Immature natural killer cell (primary cell): ENCODE measurements around the gene ASIC2. TPM values are rescaled to one million over a fixed set of nuclear protein-coding genes. Genes with fewer than 3 reads are reported as not detected.
"Not testable (repeated sequence)": the region's sequence is repeated elsewhere in the genome, so short reads cannot be mapped to it uniquely, and the experiment has no call there.

Source experiments
- DNase-seq, 3 donors: peaks; one replicate each; pipeline ENCODE4 v3.0.0; 2022; ENCODE audit warnings: mixed read lengths in 1 of 3
- H3K27ac Mint-ChIP-seq, 6 donors: one replicate each; pipeline ENCODE4 v1.8.0; 2020; ENCODE audit warnings: mixed read lengths in 6 of 6, mild to moderate bottlenecking in 5 of 6, inconsistent platforms in 4 of 6, moderate library complexity in 3 of 6
- H3K27me3 Mint-ChIP-seq, 3 donors: one replicate each; pipeline ENCODE4 v1.8.0; 2020 to 2021; ENCODE audit warnings: low read depth in 3 of 3, mild to moderate bottlenecking in 3 of 3, mixed read lengths in 3 of 3, moderate library complexity in 3 of 3, inconsistent platforms in 1 of 3
- H3K36me3 Mint-ChIP-seq, 3 donors: one replicate each; pipeline ENCODE4 v1.8.0; 2020; ENCODE audit warnings: mixed read lengths in 3 of 3, inconsistent platforms in 2 of 3, mild to moderate bottlenecking in 2 of 3
- H3K4me1 Mint-ChIP-seq, 2 donors: one replicate each; pipeline ENCODE4 v1.8.0; 2020; ENCODE audit warnings: inconsistent platforms in 2 of 2, mild to moderate bottlenecking in 2 of 2, mixed read lengths in 2 of 2, moderate library complexity in 1 of 2
- H3K4me3 Mint-ChIP-seq, 5 donors: one replicate each; pipeline ENCODE4 v1.8.0; 2020; ENCODE audit warnings: mild to moderate bottlenecking in 5 of 5, mixed read lengths in 5 of 5, inconsistent platforms in 3 of 5, moderate library complexity in 3 of 5
- H3K9me3 Mint-ChIP-seq, 6 donors: one replicate each; pipeline ENCODE4 v1.8.0; 2020; ENCODE audit warnings: mild to moderate bottlenecking in 6 of 6, mixed read lengths in 6 of 6, inconsistent platforms in 4 of 6, moderate library complexity in 3 of 6
- polyA plus RNA-seq, 3 donors: library from polyadenylated mRNA; unstranded; fragments of 300-500 nt; fragmentation: Illumina TruSeq; gene quantifications; one replicate each; pipeline ENCODE4 v1.2.3, GENCODE V29; 2021

The ASIC2 gene
- polyA plus RNA-seq, 3 donors from 2014 or later = not detected

GRCh38 chr17:32995416-32996045 is 297.6 kb downstream of the ASIC2 start:
- Mint-ChIP-seq H3K4me3 (no peak overlapping the region), H3K27ac (no peak overlapping the region), H3K36me3 (no peaks in the 10 kb centered on the region), H3K27me3 (peaks cover 4 to 12% (median 5%) of the 10 kb centered on the region in 3 donors), H3K9me3 (no peaks in the 10 kb centered on the region), H3K4me1 (peaks cover 4 to 7% of the 10 kb centered on the region in 2 donors)
- DNase-seq = no peak

DNA sequence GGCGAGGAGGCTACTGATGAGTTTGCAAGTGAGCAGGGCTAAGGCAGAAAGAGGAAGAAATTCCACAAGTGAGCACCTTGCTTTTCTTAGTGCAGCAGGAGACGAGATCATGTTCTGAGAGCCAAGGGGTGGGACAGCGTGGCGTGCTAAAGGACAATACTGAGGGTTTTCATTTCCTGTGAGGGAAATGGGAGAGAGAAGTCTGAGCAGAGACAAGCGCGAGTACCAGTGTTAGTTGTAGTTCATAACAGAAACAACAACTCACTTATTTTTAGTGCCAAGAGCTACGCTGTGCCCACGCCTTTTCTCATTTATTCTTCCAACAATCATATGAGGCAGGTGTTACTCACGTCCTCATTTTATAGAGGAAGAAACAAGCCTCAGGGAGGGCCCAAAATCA is 299.1 kb downstream of the ASIC2 start:
- peaks cover 3 to 12% (median 4%) of the 10 kb centered on the region in 3 donors for H3K27me3 Mint-ChIP-seq
- peaks cover 0 to 5% (median 0%) of the 10 kb centered on the region in 6 donors for H3K9me3 Mint-ChIP-seq
- no peak overlapping the region for H3K4me3 Mint-ChIP-seq
- peaks cover 4 to 7% of the 10 kb centered on the region in 2 donors for H3K4me1 Mint-ChIP-seq
- no peaks in the 10 kb centered on the region for H3K36me3 Mint-ChIP-seq
- no peak for DNase-seq
- no peak overlapping the region for H3K27ac Mint-ChIP-seq

DNA sequence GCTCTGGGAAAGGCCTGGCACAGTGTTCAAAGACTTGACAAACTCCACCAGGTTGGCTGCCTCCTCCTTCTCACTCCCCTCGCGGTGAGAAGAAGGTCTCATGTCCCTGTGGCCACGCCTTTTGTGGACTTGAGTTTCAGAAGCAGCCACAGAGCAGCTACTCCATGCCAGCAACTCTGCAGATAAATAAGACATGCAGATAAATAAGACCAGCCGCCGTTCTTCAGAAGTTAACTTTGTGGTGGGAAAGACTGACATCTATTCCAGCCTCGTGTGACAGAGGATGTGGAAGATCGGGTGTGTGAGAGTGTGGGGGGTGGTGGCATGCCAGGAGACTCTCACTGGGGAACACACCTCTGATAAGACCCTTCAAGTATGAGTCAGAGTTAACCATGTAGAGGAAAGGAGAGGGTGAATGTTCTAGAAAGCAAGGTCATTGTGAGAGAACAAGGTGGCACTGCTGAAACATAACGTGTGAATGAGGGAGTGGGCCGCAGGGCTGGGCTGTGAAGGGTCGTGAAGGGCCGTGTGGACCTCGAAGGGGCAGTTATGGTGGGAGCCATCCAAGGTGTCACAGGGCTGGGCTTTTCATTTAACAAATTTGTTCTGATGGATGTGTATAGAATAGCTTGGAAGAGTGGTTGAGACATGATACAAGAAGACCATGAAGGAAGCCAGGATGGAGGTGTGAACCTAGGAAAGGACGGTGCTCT is 300.6 kb downstream of the ASIC2 start:
- Mint-ChIP-seq H3K27me3 (peaks cover 3 to 8% (median 8%) of the 10 kb centered on the region in 3 donors), H3K4me3 (no peak overlapping the region), H3K9me3 (peaks cover 0 to 14% (median 6%) of the 10 kb centered on the region in 6 donors), H3K4me1 (no peaks in the 10 kb centered on the region), H3K36me3 (peaks cover 0 to 7% (median 6%) of the 10 kb centered on the region in 3 donors), H3K27ac (no peak overlapping the region)
- no peak for DNase-seq

DNA sequence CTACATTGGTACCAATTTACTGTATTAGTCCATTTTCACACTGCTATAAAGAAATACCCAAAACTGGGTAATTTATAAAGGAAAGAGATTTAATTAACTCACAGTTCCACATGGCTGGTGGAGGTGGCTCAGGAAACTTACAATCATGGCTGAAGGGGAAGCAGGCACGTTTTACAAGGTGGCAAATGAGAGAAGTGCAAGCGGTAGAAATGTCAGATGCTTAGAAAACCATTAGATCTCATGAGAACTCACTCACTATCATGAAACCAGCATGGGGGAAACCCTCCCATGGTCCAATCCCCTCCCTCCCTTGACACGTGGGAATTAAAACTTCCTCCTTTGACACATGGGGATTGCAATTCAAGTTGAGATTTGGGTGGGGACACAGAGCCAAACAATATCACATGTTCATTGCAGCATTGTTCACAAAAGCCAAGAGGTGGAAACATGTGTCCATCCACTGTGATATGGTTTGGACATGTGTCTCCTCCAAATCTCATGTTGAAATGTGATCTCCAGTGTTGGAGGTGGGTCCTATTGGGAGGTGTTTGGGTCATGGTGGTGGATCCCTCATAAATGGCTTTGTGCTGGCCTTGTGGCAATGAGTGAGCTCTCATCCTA is 304.5 kb downstream of the ASIC2 start:
- peaks cover 0 to 14% (median 6%) of the 10 kb centered on the region in 6 donors for H3K9me3 Mint-ChIP-seq
- no peak for DNase-seq
- H3K36me3 Mint-ChIP-seq = peaks cover 0 to 7% (median 6%) of the 10 kb centered on the region in 3 donors
- no peaks in the 10 kb centered on the region for H3K4me1 Mint-ChIP-seq
- no peak overlapping the region for H3K4me3 Mint-ChIP-seq
- no peak overlapping the region for H3K27ac Mint-ChIP-seq
- peaks cover 6 to 15% (median 8%) of the 10 kb centered on the region in 3 donors for H3K27me3 Mint-ChIP-seq

- H3K4me1 Mint-ChIP-seq, H3K4me3 Mint-ChIP-seq, H3K27ac Mint-ChIP-seq, H3K36me3 Mint-ChIP-seq, DNase-seq: not testable (repeated sequence)
- Mint-ChIP-seq H3K27me3 (peaks cover 6 to 18% (median 8%) of the 10 kb centered on the region in 3 donors), H3K9me3 (peaks cover 0 to 14% (median 6%) of the 10 kb centered on the region in 6 donors)
Observed at GRCh38 chr17:32987868-32988267, 305.2 kb downstream of the ASIC2 start.

DNA sequence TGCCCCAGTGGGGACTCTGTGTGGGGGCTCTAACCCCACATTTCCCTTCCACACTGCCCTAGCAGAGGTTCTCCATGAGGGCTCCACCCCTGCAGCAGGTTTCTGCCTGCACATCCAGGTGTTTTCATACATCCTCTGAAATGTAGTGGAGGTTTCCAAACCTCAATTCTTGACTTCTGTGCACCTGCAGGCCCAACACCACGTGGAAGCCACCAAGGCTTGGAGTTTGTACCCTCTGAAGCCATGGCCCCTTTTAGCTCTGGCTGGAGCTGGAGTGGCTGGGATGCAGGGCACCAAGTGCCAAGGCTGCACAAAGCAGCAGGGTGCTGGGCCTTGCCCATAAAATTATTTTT is 305.7 kb downstream of the ASIC2 start:
- H3K36me3 Mint-ChIP-seq, H3K4me1 Mint-ChIP-seq, H3K4me3 Mint-ChIP-seq, H3K27ac Mint-ChIP-seq, DNase-seq: not testable (repeated sequence)
- Mint-ChIP-seq H3K9me3 (peaks cover 0 to 14% (median 6%) of the 10 kb centered on the region in 6 donors), H3K27me3 (peaks cover 6 to 18% (median 8%) of the 10 kb centered on the region in 3 donors)

GRCh38 chr17:32985050-32985756 is 307.9 kb downstream of the ASIC2 start:
- Mint-ChIP-seq H3K27ac (no peak overlapping the region), H3K9me3 (peaks cover 1 to 14% (median 7%) of the 10 kb centered on the region in 6 donors), H3K27me3 (peaks cover 0 to 18% (median 5%) of the 10 kb centered on the region in 3 donors), H3K36me3 (peaks cover 0 to 7% (median 6%) of the 10 kb centered on the region in 3 donors), H3K4me3 (no peak overlapping the region), H3K4me1 (no peaks in the 10 kb centered on the region)
- no peak for DNase-seq

GRCh38 chr17:32981611-32982010 is 311.5 kb downstream of the ASIC2 start:
- not testable (repeated sequence) for H3K9me3 Mint-ChIP-seq, H3K36me3 Mint-ChIP-seq, H3K4me3 Mint-ChIP-seq, DNase-seq, H3K27ac Mint-ChIP-seq, H3K4me1 Mint-ChIP-seq
- H3K27me3 Mint-ChIP-seq = peaks cover 0 to 15% (median 2%) of the 10 kb centered on the region in 3 donors

DNA sequence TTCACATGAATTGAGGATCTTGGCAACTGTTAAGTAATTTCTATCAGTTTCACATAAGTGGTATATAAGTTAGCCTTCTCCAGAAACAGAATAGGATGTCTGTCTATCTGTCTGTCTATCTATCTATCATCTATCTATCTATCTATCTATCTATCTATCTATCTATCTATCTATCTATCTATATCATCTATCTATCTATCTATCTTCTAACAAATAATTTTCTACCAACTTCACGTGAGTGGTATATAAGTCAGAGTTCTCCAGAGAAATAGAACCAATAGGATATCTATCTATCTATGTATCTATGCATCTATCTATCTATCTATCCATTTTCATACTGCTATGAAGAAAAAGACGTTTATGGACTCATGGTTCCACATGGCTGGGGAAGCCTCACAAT is 312.9 kb downstream of the ASIC2 start:
- no peak for DNase-seq
- Mint-ChIP-seq H3K36me3 (no peaks in the 10 kb centered on the region), H3K4me1 (no peaks in the 10 kb centered on the region), H3K27me3 (peaks cover 0 to 15% (median 2%) of the 10 kb centered on the region in 3 donors), H3K4me3 (no peak overlapping the region), H3K27ac (no peak overlapping the region), H3K9me3 (peaks cover 0 to 2% (median under 1%) of the 10 kb centered on the region in 6 donors)

GRCh38 chr17:32976605-32977004 is 316.5 kb downstream of the ASIC2 start:
- peaks cover 0 to 7% (median 0%) of the 10 kb centered on the region in 3 donors for H3K27me3 Mint-ChIP-seq
- DNase-seq = no peak
- no peak overlapping the region for H3K4me3 Mint-ChIP-seq
- peaks cover 0 to 2% (median 0%) of the 10 kb centered on the region in 6 donors for H3K9me3 Mint-ChIP-seq
- H3K4me1 Mint-ChIP-seq = no peaks in the 10 kb centered on the region
- H3K27ac Mint-ChIP-seq = no peak overlapping the region
- no peaks in the 10 kb centered on the region for H3K36me3 Mint-ChIP-seq

GRCh38 chr17:32976131-32976530 is 317.0 kb downstream of the ASIC2 start:
- Mint-ChIP-seq H3K9me3 (peaks cover 0 to 2% (median 0%) of the 10 kb centered on the region in 6 donors), H3K27ac (no peak overlapping the region), H3K27me3 (peaks cover 0 to 7% (median 0%) of the 10 kb centered on the region in 3 donors), H3K4me3 (no peak overlapping the region), H3K4me1 (no peaks in the 10 kb centered on the region), H3K36me3 (no peaks in the 10 kb centered on the region)
- DNase-seq = no peak

- H3K36me3 Mint-ChIP-seq = no peaks in the 10 kb centered on the region
- no peak for DNase-seq
- H3K27ac Mint-ChIP-seq = no peak overlapping the region
- peaks cover 0 to 5% (median 0%) of the 10 kb centered on the region in 6 donors for H3K9me3 Mint-ChIP-seq
- H3K27me3 Mint-ChIP-seq = peaks cover 3 to 10% (median 8%) of the 10 kb centered on the region in 3 donors
- no peak overlapping the region for H3K4me3 Mint-ChIP-seq
- H3K4me1 Mint-ChIP-seq = no peaks in the 10 kb centered on the region
Observed at GRCh38 chr17:32971171-32971570, 321.9 kb downstream of the ASIC2 start.

DNA sequence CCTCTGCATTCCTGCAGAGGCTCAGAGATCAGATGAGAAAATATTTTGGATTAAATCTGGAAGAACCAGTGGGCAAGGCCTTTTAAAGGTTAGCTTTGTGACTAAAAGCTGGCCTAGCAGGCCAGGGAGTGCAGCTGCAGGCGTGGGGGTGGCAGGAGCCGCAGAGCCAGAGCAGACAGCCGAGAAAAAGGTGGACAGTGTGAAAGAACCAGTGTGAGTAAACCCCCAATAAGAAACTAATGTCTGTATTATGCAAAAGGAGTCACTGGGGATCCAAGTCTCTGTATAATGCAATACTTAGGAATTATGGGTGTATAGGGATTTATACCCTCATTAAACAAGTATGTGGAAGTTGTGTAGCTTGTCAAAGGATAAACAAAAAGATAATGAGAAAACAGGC is 322.8 kb downstream of the ASIC2 start:
- Mint-ChIP-seq H3K36me3 (no peaks in the 10 kb centered on the region), H3K4me1 (no peaks in the 10 kb centered on the region), H3K27me3 (peaks cover 5 to 10% (median 8%) of the 10 kb centered on the region in 3 donors), H3K9me3 (peaks cover 0 to 6% (median 0%) of the 10 kb centered on the region in 6 donors), H3K27ac (no peak overlapping the region), H3K4me3 (no peak overlapping the region)
- DNase-seq = no peak
